C4-2B (cell line): Measurements from ENCODE around the gene CPLANE1.

ENCODE experiments used
- ZFX ChIP-seq: fragments of 450-650 bp; IDR thresholded peaks from 2 replicates; pipeline ENCODE4 v1.6.1; 2017
- TF ChIP-seq, protein P1 (sequence below): fragments of 450-650 bp; conservative IDR thresholded peaks from 2 replicates; pipeline ENCODE4 v1.5.1; 2017; ENCODE audit warnings: mild to moderate bottlenecking

- TF ChIP-seq, protein P1, sequence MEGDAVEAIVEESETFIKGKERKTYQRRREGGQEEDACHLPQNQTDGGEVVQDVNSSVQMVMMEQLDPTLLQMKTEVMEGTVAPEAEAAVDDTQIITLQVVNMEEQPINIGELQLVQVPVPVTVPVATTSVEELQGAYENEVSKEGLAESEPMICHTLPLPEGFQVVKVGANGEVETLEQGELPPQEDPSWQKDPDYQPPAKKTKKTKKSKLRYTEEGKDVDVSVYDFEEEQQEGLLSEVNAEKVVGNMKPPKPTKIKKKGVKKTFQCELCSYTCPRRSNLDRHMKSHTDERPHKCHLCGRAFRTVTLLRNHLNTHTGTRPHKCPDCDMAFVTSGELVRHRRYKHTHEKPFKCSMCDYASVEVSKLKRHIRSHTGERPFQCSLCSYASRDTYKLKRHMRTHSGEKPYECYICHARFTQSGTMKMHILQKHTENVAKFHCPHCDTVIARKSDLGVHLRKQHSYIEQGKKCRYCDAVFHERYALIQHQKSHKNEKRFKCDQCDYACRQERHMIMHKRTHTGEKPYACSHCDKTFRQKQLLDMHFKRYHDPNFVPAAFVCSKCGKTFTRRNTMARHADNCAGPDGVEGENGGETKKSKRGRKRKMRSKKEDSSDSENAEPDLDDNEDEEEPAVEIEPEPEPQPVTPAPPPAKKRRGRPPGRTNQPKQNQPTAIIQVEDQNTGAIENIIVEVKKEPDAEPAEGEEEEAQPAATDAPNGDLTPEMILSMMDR, result no peak
- TF ChIP-seq ZFX, result no peak
Measured at GRCh38 chr5:37190592-37190991, 58.6 kb downstream of the CPLANE1 start.
